Stomach (tissue), 9 donors: Measurements from ENCODE around the gene SLC25A40. TPM values are rescaled to one million over a fixed set of nuclear protein-coding genes. Genes with fewer than 3 reads are reported as not detected.
A peak's percentile ranks its signal among the peaks of the same experiment; 100 is the strongest.

ENCODE experiments used
- DNase-seq, 2 donors: peaks; one replicate each; pipeline versions ENCODE4 v3.0.0 to v3.0.0-alpha.2; 2013 to 2019
- H3K27ac ChIP-seq, 5 donors: fragments of 200-600 bp in 4 of 5; sonication (generic) in 4 of 5; one replicate each; pipeline ENCODE4 v1.5.1; 2013 to 2019; ENCODE audit warnings: mild to moderate bottlenecking in 1 of 5, moderate library complexity in 1 of 5
- H3K27me3 ChIP-seq, 3 donors: fragments of 200-600 bp; sonication (generic); one replicate each; pipeline ENCODE4 v1.5.1; 2017 to 2019; ENCODE audit warnings: mixed run types in 1 of 3
- H3K36me3 ChIP-seq, 4 donors: fragments of 200-600 bp; sonication (generic); 1 replicate in 3 of 4; 2 replicates in 1 of 4; pipeline ENCODE4 v1.5.1; 2016 to 2019
- H3K4me1 ChIP-seq, 4 donors: fragments of 200-600 bp; sonication (generic); one replicate each; pipeline ENCODE4 v1.5.1; 2016 to 2019
- H3K4me3 ChIP-seq, 4 donors: fragments of 200-600 bp; sonication (generic) in 3 of 4; one replicate each; pipeline ENCODE4 v1.5.1; 2016 to 2019; ENCODE audit warnings: mild to moderate bottlenecking in 1 of 4
- H3K9me3 ChIP-seq, 4 donors: fragments of 200-600 bp; sonication (generic); one replicate each; pipeline ENCODE4 v1.5.1; 2016 to 2019
- EP300 ChIP-seq: sonication (generic); formaldehyde crosslinking; IDR thresholded peaks from one replicate; pipeline ENCODE4 v1.6.1; 2017; ENCODE audit warnings: antibody characterized with exemption
- POLR2A ChIP-seq, 4 donors: fragments of 450-650 bp; IDR thresholded peaks; one replicate each; pipeline ENCODE4 v1.6.1; 2016; ENCODE audit warnings: antibody characterized with exemption in 4 of 4, control low read depth in 2 of 4, mild to moderate bottlenecking in 1 of 4, moderate library complexity in 1 of 4
- POLR2AphosphoS5 ChIP-seq, 3 donors: sonication (generic); formaldehyde crosslinking; IDR thresholded peaks; one replicate each; pipeline ENCODE4 v1.6.1; 2016; ENCODE audit warnings: antibody characterized with exemption in 3 of 3
- WGBS, 5 donors: extraction: QIAGEN DNeasy Blood & Tissue Kit in 3 of 5; methylation state at CpG; one replicate each; pipeline versions ENCODE4 v1.1.5 to v1.1.7; 2013 to 2018; 5-methylcytosine and 5-hydroxymethylcytosine counted together
- intact Hi-C: fragments of 100-400 bp; cut with DNase I; formaldehyde crosslinking; loops from one replicate; pipeline ENCODE4 v1.15.1; 2023; ENCODE audit warnings: low total_unique reads
- polyA plus RNA-seq, 3 donors: library from polyadenylated mRNA; stranded (reverse); fragments of 200-250 nt; gene quantifications; one replicate each; pipeline ENCODE4 v1.2.3, GENCODE V29; 2013
- total RNA-seq, 5 donors: library from RNA; depleted of rRNA; stranded (reverse); fragments of >200 nt; gene quantifications; one replicate each; pipeline versions ENCODE4 v1.1.0 to v1.2.3, GENCODE V29; 2014 to 2016
- TF ChIP-seq, protein P1 (sequence below), 7 experiments: fragments of 450-650 bp in 4 of 7; fragments of 200-600 bp in 3 of 7; sonication (generic) in 3 of 7; IDR thresholded peaks; one replicate each; pipeline ENCODE4 v1.5.1; 2016 to 2019; ENCODE audit warnings: antibody characterized with exemption in 7 of 7, control low read depth in 2 of 7, mild to moderate bottlenecking in 1 of 7
- donor health status: healthy with polysubstance abuse.
- donor health status: Bipolar disorder and iron deficiency.
- donor health status: healthy.

The SLC25A40 gene
- total and polyA plus RNA-seq, 8 donors = 3.5 to 22.0 (median 8.1) TPM; not detected in 1

DNA sequence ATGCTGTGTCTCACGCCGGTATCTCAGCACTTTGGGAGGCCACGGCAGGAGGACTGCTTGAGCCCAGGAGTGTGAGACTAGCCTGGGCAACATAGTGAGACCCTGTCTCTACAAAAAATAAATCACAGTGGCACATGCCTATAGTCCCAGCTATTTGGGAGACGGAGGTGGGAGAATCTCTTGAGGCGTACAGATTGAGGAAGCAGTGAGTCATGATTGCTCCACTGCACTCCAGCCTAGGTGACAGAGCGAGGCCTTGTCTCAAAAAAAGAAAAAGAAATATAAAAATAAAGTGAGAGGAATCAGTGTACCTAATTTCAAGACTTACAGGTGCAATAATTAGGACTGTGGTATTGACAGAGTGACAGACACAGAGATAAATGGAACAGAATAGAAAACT lies 23.9 kb downstream of the SLC25A40 start:
- H3K36me3 ChIP-seq = peaks cover 0 to 35% (median 26%) of the 10 kb centered on the region in 4 donors
- no peaks in the 10 kb centered on the region for H3K27me3 ChIP-seq
- H3K4me1 ChIP-seq = no peaks in the 10 kb centered on the region
- no peaks in the 10 kb centered on the region for H3K9me3 ChIP-seq
- WGBS, 5 donors = 92 to 97% (median 96%) methylated on average over 6 of the region's 6 CpGs
- H3K4me3 ChIP-seq = no peak overlapping the region
- DNase-seq = no peak
- no peak for TF ChIP-seq POLR2A (IDR thresholded peaks at IDR 0.05)
- no peak for TF ChIP-seq POLR2AphosphoS5 (IDR thresholded peaks at IDR 0.05)
- TF ChIP-seq, protein P1, sequence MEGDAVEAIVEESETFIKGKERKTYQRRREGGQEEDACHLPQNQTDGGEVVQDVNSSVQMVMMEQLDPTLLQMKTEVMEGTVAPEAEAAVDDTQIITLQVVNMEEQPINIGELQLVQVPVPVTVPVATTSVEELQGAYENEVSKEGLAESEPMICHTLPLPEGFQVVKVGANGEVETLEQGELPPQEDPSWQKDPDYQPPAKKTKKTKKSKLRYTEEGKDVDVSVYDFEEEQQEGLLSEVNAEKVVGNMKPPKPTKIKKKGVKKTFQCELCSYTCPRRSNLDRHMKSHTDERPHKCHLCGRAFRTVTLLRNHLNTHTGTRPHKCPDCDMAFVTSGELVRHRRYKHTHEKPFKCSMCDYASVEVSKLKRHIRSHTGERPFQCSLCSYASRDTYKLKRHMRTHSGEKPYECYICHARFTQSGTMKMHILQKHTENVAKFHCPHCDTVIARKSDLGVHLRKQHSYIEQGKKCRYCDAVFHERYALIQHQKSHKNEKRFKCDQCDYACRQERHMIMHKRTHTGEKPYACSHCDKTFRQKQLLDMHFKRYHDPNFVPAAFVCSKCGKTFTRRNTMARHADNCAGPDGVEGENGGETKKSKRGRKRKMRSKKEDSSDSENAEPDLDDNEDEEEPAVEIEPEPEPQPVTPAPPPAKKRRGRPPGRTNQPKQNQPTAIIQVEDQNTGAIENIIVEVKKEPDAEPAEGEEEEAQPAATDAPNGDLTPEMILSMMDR (IDR thresholded peaks at IDR 0.05) = no peak
- TF ChIP-seq EP300 = no peak
- no peak overlapping the region for H3K27ac ChIP-seq
- intact Hi-C loops = no loop called here

DNA sequence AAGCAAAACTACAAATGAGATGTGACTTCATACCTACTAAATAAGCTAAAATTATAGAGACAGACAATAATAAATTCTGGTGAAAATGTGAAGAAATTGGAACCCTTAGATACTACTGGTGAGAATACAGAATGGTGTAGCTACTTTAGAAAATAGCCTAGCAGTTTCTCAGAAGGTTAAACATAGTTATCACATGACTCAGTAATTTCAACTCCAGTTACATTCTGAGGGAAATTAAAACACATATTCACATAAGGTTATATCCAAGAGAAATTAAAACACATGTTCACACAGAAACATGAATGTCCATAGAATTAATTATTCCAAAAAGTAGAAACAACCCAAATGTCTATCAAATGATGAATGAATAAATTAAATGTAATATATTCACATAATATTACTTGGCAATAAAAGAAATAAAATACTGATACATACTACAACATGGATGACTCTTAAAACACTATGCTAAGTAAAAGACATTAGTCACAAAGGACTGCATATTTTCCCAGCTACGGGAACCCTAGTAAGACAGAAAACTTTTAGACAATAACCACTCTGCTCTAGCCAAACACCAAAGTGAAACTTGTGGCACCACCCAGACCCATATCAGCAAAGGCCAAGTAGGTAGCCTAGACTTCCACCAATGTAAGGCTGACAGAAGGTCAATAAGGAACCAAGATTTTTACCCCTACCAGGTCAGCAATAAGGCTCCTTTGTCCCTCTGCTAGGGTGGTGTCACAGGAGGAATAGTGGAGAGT lies 25.1 kb downstream of the SLC25A40 start:
- intact Hi-C loops = no loop called here
- H3K4me3 ChIP-seq = no peak overlapping the region
- no peaks in the 10 kb centered on the region for H3K9me3 ChIP-seq
- peak in 1 of 2 donors; percentile 7 for DNase-seq
- H3K36me3 ChIP-seq = peaks cover 0 to 39% (median 28%) of the 10 kb centered on the region in 4 donors
- H3K27me3 ChIP-seq = no peaks in the 10 kb centered on the region
- H3K27ac ChIP-seq = no peak overlapping the region
- no peaks in the 10 kb centered on the region for H3K4me1 ChIP-seq
- 31 to 75% (median 50%) methylated on average over 1 of the region's 1 CpG for WGBS, 5 donors
- TF ChIP-seq POLR2AphosphoS5 (IDR thresholded peaks at IDR 0.05) (no peak), EP300 (no peak), POLR2A (IDR thresholded peaks at IDR 0.05) (no peak)
- TF ChIP-seq, protein P1 (IDR thresholded peaks at IDR 0.05) = no peak

DNA sequence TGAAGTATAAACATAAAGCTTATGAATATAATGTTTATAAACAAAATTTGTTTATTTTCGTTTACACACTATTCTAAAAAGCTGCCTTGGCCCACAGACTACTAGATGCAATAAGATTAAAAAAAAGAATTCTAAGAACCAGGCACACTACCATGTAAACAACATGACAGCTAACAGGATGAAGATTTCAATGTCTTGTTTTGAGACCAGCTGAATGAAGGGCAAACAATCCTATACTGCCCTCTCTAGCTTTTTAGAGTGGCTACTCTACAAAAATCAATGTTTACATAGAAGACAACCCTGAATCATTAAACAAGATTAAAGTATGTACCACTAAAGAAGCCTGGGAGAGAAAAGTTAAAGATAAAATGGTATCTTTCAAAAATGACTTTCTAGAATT lies 38.6 kb downstream of the SLC25A40 start:
- no peaks in the 10 kb centered on the region for H3K9me3 ChIP-seq
- H3K4me3 ChIP-seq = no peak overlapping the region
- H3K27ac ChIP-seq = no peak overlapping the region
- intact Hi-C loops = no loop called here
- WGBS, 5 donors = 28 to 86% (median 38%) methylated on average over 1 of the region's 1 CpG
- no peaks in the 10 kb centered on the region for H3K4me1 ChIP-seq
- peaks cover 0 to 12% (median 3%) of the 10 kb centered on the region in 4 donors for H3K36me3 ChIP-seq
- no peak for DNase-seq
- H3K27me3 ChIP-seq = no peaks in the 10 kb centered on the region
- TF ChIP-seq POLR2AphosphoS5 (IDR thresholded peaks at IDR 0.05) = no peak
- TF ChIP-seq, protein P1 (IDR thresholded peaks at IDR 0.05) = no peak
- no peak for TF ChIP-seq EP300
- no peak for TF ChIP-seq POLR2A (IDR thresholded peaks at IDR 0.05)

DNA sequence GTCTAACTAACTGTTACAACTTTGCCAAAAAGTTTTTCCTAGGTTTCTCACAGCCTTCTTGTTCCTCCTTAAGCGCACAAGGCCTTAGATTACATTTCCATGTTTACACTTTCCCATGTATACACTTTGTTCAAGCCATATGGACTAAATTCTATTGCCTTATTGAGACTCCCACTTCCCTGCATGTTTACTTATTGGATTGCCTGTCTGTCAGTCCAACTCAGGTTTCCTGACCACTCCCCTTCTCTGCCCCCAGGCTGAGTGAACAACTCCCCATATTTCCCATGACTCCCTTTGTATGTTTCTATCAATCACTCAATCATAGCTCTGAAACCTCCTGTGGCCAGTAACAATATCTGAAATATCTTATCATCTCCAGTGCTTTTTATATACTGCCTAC lies 43.0 kb downstream of the SLC25A40 start:
- no peak overlapping the region for H3K4me3 ChIP-seq
- H3K27ac ChIP-seq = no peak overlapping the region
- TF ChIP-seq, protein P1 (IDR thresholded peaks at IDR 0.05) = no peak
- 30 to 76% (median 51%) methylated on average over 1 of the region's 1 CpG for WGBS, 5 donors
- peaks cover 0 to 4% (median 0%) of the 10 kb centered on the region in 4 donors for H3K9me3 ChIP-seq
- intact Hi-C loops = no loop called here
- no peak for DNase-seq
- H3K27me3 ChIP-seq = no peaks in the 10 kb centered on the region
- H3K4me1 ChIP-seq = no peaks in the 10 kb centered on the region
- H3K36me3 ChIP-seq = peaks cover 0 to 10% (median 0%) of the 10 kb centered on the region in 4 donors
